Measurements from ENCODE around the gene RWDD2A. TPM values are rescaled to one million over a fixed set of nuclear protein-coding genes. Genes with fewer than 3 reads are reported as not detected.

The RWDD2A gene
- total RNA-seq, 2 experiments from 2014 or later: 2.2 to 5.3 TPM

- Histone ChIP-seq H4K20me1 (ENCODE audit: insufficient read depth, low read length) (no peaks in the 10 kb centered on the region), H3K36me3 (ENCODE audit: insufficient read depth, low read length) (peaks cover 56% of the 10 kb centered on the region), H2AFZ (ENCODE audit: low read length) (no peak overlapping the region), H3K79me2 (ENCODE audit: insufficient read depth, low read depth, low read length) (no peaks in the 10 kb centered on the region), H3K9me2 (ENCODE audit: insufficient read depth, low read length) (no peaks in the 10 kb centered on the region), H3K9me3 (ENCODE audit: low read length) (no peaks in the 10 kb centered on the region), H3K4me2 (ENCODE audit: low read length) (no peak overlapping the region), H3K4me3 (ENCODE audit: low read depth, low read length, poor library complexity, severe bottlenecking) (no peak overlapping the region), H3K27ac (ENCODE audit: low read depth, low read length, poor library complexity, severe bottlenecking) (no peak overlapping the region), H3K4me1 (ENCODE audit: insufficient read depth, low read length, poor library complexity, severe bottlenecking) (no peaks in the 10 kb centered on the region)
- no TSS peak for BruUV-seq (replicated peaks)
- no peak for DNase-seq (ENCODE audit: low spot score)
- TF ChIP-seq, protein P1, sequence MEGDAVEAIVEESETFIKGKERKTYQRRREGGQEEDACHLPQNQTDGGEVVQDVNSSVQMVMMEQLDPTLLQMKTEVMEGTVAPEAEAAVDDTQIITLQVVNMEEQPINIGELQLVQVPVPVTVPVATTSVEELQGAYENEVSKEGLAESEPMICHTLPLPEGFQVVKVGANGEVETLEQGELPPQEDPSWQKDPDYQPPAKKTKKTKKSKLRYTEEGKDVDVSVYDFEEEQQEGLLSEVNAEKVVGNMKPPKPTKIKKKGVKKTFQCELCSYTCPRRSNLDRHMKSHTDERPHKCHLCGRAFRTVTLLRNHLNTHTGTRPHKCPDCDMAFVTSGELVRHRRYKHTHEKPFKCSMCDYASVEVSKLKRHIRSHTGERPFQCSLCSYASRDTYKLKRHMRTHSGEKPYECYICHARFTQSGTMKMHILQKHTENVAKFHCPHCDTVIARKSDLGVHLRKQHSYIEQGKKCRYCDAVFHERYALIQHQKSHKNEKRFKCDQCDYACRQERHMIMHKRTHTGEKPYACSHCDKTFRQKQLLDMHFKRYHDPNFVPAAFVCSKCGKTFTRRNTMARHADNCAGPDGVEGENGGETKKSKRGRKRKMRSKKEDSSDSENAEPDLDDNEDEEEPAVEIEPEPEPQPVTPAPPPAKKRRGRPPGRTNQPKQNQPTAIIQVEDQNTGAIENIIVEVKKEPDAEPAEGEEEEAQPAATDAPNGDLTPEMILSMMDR (conservative IDR thresholded peaks at IDR 0.05; ENCODE audit: low read length): no peak
- no peak for TF ChIP-seq EZH2phosphoT487 (IDR thresholded peaks at IDR 0.05; ENCODE audit: borderline replicate concordance, low read depth, low read length)
- ChIA-PET POLR2A (no interaction called here), CTCF (ENCODE audit: unreplicated experiment) (no interaction called here)
- intact Hi-C loops (cut with micrococcal nuclease; ENCODE audit: unreplicated experiment): no loop called here
These were observed 40.2 kb upstream of the RWDD2A start for GRCh38 chr6:83152913-83153312.

DNA sequence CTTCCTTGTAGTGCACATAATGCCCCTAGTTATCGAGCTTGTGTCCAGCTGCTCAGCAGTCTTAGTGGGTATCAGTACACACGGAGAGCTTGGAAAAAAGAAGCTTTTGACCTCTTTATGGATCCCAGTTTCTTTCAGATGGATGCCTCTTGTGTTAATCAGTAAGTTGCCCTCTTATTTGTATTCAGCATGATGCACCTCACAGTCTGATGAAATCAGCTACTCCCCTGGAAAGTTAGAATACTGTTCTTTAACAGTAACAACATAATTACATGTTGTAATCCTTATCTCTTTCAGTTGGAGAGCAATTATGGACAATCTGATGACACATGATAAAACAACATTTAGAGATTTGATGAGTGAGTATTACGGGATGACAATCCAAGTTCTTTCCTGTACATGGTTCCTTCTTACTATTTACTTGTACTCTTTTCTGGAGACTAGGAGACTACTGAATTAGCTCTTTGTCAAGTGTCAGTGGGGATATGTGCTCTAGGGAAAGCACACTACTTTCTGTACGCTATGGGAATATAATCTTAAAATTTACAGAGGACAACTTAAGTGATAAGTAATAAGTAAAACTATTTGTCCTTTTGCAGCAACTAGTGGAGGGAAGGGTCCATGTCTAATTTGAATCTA, 39.2 kb upstream of the RWDD2A start:
- POLR2A ChIA-PET: interaction anchor here (0.9 to 1.6 kb wide), 2 partner anchors 9 to 14 kb away, joined by 5 to 6 read pairs; no protein-coding TSS in a partner anchor
- intact Hi-C loops (cut with micrococcal nuclease; ENCODE audit: unreplicated experiment): no loop called here
- BruUV-seq (replicated peaks): no TSS peak
- no peaks in the 10 kb centered on the region for H3K4me1 ChIP-seq (ENCODE audit: insufficient read depth, low read length, poor library complexity, severe bottlenecking)
- H3K4me2 ChIP-seq (ENCODE audit: low read length): no peak overlapping the region
- TF ChIP-seq EZH2phosphoT487 (IDR thresholded peaks at IDR 0.05; ENCODE audit: borderline replicate concordance, low read depth, low read length): no peak
- TF ChIP-seq, protein P1 (conservative IDR thresholded peaks at IDR 0.05; ENCODE audit: low read length): no peak
- no peak overlapping the region for H2AFZ ChIP-seq (ENCODE audit: low read length)
- no peak overlapping the region for H3K4me3 ChIP-seq (ENCODE audit: low read depth, low read length, poor library complexity, severe bottlenecking)
- H3K79me2 ChIP-seq (ENCODE audit: insufficient read depth, low read depth, low read length): no peaks in the 10 kb centered on the region
- DNase-seq (ENCODE audit: low spot score): no peak
- CTCF ChIA-PET (ENCODE audit: unreplicated experiment): no interaction called here
- peaks cover 61% of the 10 kb centered on the region for H3K36me3 ChIP-seq (ENCODE audit: insufficient read depth, low read length)
- no peak overlapping the region for H3K27ac ChIP-seq (ENCODE audit: low read depth, low read length, poor library complexity, severe bottlenecking)
- H3K9me3 ChIP-seq (ENCODE audit: low read length): no peaks in the 10 kb centered on the region
- H3K9me2 ChIP-seq (ENCODE audit: insufficient read depth, low read length): no peaks in the 10 kb centered on the region
- H4K20me1 ChIP-seq (ENCODE audit: insufficient read depth, low read length): no peaks in the 10 kb centered on the region

DNA sequence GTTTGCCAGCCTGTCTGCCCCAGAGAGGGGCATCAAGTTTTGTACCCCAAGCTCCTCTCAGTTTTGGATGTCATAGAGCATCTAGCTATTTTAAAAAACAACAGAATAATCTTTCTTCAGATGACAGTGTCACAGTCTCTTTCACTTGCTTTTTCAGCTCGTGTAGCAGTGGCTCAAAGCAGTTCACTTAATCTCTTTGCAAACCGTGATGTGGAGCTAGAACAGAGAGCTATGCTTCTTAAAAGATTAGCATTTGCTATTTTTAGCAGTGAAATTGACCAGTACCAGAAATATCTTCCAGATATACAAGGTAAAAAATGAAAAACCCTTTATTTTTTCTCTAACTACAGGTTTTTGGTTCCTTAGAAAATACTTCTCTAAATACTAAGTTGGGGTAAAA, 37.4 kb upstream of the RWDD2A start:
- H3K4me3 ChIP-seq (ENCODE audit: low read depth, low read length, poor library complexity, severe bottlenecking): no peak overlapping the region
- ChIA-PET POLR2A (interaction anchor here (0.6 to 1.2 kb wide), 4 partner anchors 29 to 183 kb away, joined by 3 to 15 read pairs (median 3); partner anchors contain the start of gene DOP1A), CTCF (ENCODE audit: unreplicated experiment) (no interaction called here)
- DNase-seq (ENCODE audit: low spot score): no peak
- TF ChIP-seq EZH2phosphoT487 (IDR thresholded peaks at IDR 0.05; ENCODE audit: borderline replicate concordance, low read depth, low read length): no peak
- TF ChIP-seq, protein P1 (conservative IDR thresholded peaks at IDR 0.05; ENCODE audit: low read length): no peak
- H3K4me1 ChIP-seq (ENCODE audit: insufficient read depth, low read length, poor library complexity, severe bottlenecking): no peaks in the 10 kb centered on the region
- no peak overlapping the region for H3K27ac ChIP-seq (ENCODE audit: low read depth, low read length, poor library complexity, severe bottlenecking)
- H3K9me3 ChIP-seq (ENCODE audit: low read length): no peaks in the 10 kb centered on the region
- H3K9me2 ChIP-seq (ENCODE audit: insufficient read depth, low read length): no peaks in the 10 kb centered on the region
- H3K79me2 ChIP-seq (ENCODE audit: insufficient read depth, low read depth, low read length): no peaks in the 10 kb centered on the region
- no peak overlapping the region for H2AFZ ChIP-seq (ENCODE audit: low read length)
- no peaks in the 10 kb centered on the region for H4K20me1 ChIP-seq (ENCODE audit: insufficient read depth, low read length)
- intact Hi-C loops (cut with micrococcal nuclease; ENCODE audit: unreplicated experiment): no loop called here
- no TSS peak for BruUV-seq (replicated peaks)
- H3K4me2 ChIP-seq (ENCODE audit: low read length): no peak overlapping the region
- peaks cover 75% of the 10 kb centered on the region for H3K36me3 ChIP-seq (ENCODE audit: insufficient read depth, low read length)

Measured in OCI-LY7 (cell line).